Heart left ventricle (tissue), 13 donors: ENCODE data around the gene CABLES2.

ENCODE experiments used
- POLR2A ChIP-seq, 2 donors: fragments of 450-650 bp; IDR thresholded peaks; one replicate each; pipeline ENCODE4 v1.6.1; 2017; ENCODE audit warnings: antibody characterized with exemption in 2 of 2, mild to moderate bottlenecking in 2 of 2, moderate library complexity in 2 of 2
- TF ChIP-seq, protein P1 (sequence below), 12 donors: fragments of 200-600 bp; sonication (generic) in 4 of 12; IDR thresholded peaks; one replicate each; pipeline versions ENCODE4 v1.5.0 to v1.8.0; 2018 to 2022; ENCODE audit warnings: antibody characterized with exemption in 12 of 12, mild to moderate bottlenecking in 5 of 12
- donor health status: ischemic (EF 13 %, LVEDD 7.1; RV severe dilation, severe dysfunction).
- donor health status: DM: no; HTN: yes; CAD: no.
- donor health status: DM: no; HTN: no; CAD: no.
- donor health status: ischemic (EF 25% LVEDD 6.9; RV normal size, moderate dysfunction).
- donor health status: ischemic (EF 25% LVEDD 5.7; RV mildly dilated, moderate dysfunction).
- donor health status: ischemic (EF 35%, LVEDD 5.7; RV mildly dilated, moderate dysfunction).
- donor health status: nonischemic (EF 11% LVEDD 7.7; RV severe dilation, severe dysfunction).
- donor health status: DM: yes; HTN: yes; CAD: no.
- donor health status: PGD.
- donor health status: ischemic (EF 29% LVEDD 5.4; RV normal size, mild dysfunction).
- donor health status: nonischemic (EF 23%, LVEDD 6.1; RV moderate dilation, normal function).

DNA sequence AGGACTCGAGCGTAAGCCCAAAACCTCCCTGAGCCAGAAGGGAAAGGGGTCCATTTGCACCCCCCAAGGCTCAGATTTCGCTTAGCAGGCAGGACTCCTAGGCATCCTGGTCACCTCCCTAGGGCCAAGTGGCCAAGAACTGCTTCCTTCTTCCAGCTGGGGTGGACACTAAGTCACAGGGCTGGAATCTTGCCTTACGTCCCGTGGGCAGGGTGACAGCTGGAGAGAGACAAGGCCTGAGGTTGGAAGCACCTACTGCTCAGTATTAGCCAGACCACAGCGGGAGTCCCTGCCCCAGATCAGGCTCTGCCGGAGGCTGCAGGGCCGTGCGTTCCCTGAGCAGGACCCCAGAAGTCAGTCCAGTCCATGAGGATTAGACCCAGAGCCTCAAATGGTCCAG lies 59.6 kb downstream of the CABLES2 start:
- TF ChIP-seq, protein P1, sequence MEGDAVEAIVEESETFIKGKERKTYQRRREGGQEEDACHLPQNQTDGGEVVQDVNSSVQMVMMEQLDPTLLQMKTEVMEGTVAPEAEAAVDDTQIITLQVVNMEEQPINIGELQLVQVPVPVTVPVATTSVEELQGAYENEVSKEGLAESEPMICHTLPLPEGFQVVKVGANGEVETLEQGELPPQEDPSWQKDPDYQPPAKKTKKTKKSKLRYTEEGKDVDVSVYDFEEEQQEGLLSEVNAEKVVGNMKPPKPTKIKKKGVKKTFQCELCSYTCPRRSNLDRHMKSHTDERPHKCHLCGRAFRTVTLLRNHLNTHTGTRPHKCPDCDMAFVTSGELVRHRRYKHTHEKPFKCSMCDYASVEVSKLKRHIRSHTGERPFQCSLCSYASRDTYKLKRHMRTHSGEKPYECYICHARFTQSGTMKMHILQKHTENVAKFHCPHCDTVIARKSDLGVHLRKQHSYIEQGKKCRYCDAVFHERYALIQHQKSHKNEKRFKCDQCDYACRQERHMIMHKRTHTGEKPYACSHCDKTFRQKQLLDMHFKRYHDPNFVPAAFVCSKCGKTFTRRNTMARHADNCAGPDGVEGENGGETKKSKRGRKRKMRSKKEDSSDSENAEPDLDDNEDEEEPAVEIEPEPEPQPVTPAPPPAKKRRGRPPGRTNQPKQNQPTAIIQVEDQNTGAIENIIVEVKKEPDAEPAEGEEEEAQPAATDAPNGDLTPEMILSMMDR (IDR thresholded peaks at IDR 0.05): no peak
- no peak for TF ChIP-seq POLR2A (IDR thresholded peaks at IDR 0.05)
